H9 (cell line): ENCODE measurements around the gene KLHL2. TPM values are rescaled to one million over a fixed set of nuclear protein-coding genes. Genes with fewer than 3 reads are reported as not detected.
A peak's percentile ranks its signal among the peaks of the same experiment; 100 is the strongest.
"Not testable (repeated sequence)": the region's sequence is repeated elsewhere in the genome, so short reads cannot be mapped to it uniquely, and the experiment has no call there.

Source experiments
- DNase-seq: peaks from one replicate; pipeline ENCODE4 v3.0.0-alpha.2; 2017
- H2AFZ ChIP-seq: one replicate; pipeline ENCODE4 v1.6.1; 2013; ENCODE audit warnings: mild to moderate bottlenecking, low read length, control low read depth, moderate library complexity
- H2AK5ac ChIP-seq: 2 replicates; pipeline ENCODE4 v1.6.1; 2013; ENCODE audit warnings: low read length, control low read depth, mixed read lengths; ENCODE audit not compliant: insufficient read length
- H2BK120ac ChIP-seq: one replicate; pipeline ENCODE4 v1.6.1; 2013; ENCODE audit warnings: low read depth, mild to moderate bottlenecking, low read length, control low read depth, inconsistent platforms; ENCODE audit not compliant: poor library complexity, severe bottlenecking
- H2BK12ac ChIP-seq: 2 replicates; pipeline ENCODE4 v1.6.1; 2013; ENCODE audit warnings: low read length, control low read depth, mixed read lengths, low read depth; ENCODE audit not compliant: insufficient read length
- H2BK15ac ChIP-seq: 2 replicates; pipeline ENCODE4 v1.6.1; 2013; ENCODE audit warnings: low read depth, low read length, control low read depth
- H2BK20ac ChIP-seq: one replicate; pipeline ENCODE4 v1.6.1; 2013; ENCODE audit warnings: low read depth, mild to moderate bottlenecking, low read length, control low read depth, inconsistent platforms; ENCODE audit not compliant: poor library complexity, severe bottlenecking
- H2BK5ac ChIP-seq: 2 replicates; pipeline ENCODE4 v1.6.1; 2013; ENCODE audit warnings: low read length, control low read depth, mixed read lengths; ENCODE audit not compliant: insufficient read length
- H3K14ac ChIP-seq: 2 replicates; pipeline ENCODE4 v1.6.1; 2013; ENCODE audit warnings: low read length, control low read depth; ENCODE audit not compliant: insufficient read depth
- H3K18ac ChIP-seq: 2 replicates; pipeline ENCODE4 v1.6.1; 2013; ENCODE audit warnings: low read depth, mild to moderate bottlenecking, mixed read lengths, low read length, control low read depth; ENCODE audit not compliant: insufficient read length
- H3K23ac ChIP-seq: 2 replicates; pipeline ENCODE4 v1.6.1; 2013; ENCODE audit warnings: low read length, control low read depth, mixed read lengths, low read depth; ENCODE audit not compliant: insufficient read length
- H3K23me2 ChIP-seq: 2 replicates; pipeline ENCODE4 v1.6.1; 2013; ENCODE audit warnings: low read depth, mild to moderate bottlenecking, mixed read lengths, low read length, control low read depth; ENCODE audit not compliant: insufficient read length, poor library complexity, severe bottlenecking
- H3K27ac ChIP-seq: 2 replicates; pipeline ENCODE4 v1.5.1; 2013; ENCODE audit warnings: low read length, control low read depth, mixed read lengths, low read depth; ENCODE audit not compliant: insufficient read length
- H3K27me3 ChIP-seq: 2 replicates; pipeline ENCODE4 v1.6.1; 2013; ENCODE audit warnings: low read length, control low read depth, inconsistent platforms; ENCODE audit not compliant: insufficient read depth
- H3K4ac ChIP-seq: 2 replicates; pipeline ENCODE4 v1.6.1; 2013; ENCODE audit warnings: low read depth, mild to moderate bottlenecking, control low read depth, inconsistent platforms, low read length, moderate library complexity
- H3K4me1 ChIP-seq: 2 replicates; pipeline ENCODE4 v1.6.1; 2013; ENCODE audit warnings: low read length, control low read depth, inconsistent platforms; ENCODE audit not compliant: insufficient read depth
- H3K4me2 ChIP-seq: 2 replicates; pipeline ENCODE4 v1.6.1; 2013; ENCODE audit warnings: low read length, control low read depth, mixed read lengths; ENCODE audit not compliant: insufficient read length, insufficient read depth
- H3K56ac ChIP-seq: 2 replicates; pipeline ENCODE4 v1.6.1; 2013; ENCODE audit warnings: low read depth, mild to moderate bottlenecking, mixed read lengths, low read length, control low read depth; ENCODE audit not compliant: insufficient read length
- H3K79me1 ChIP-seq: 2 replicates; pipeline ENCODE4 v1.6.1; 2013; ENCODE audit warnings: low read depth, mild to moderate bottlenecking, moderate library complexity, low read length, control low read depth, inconsistent platforms; ENCODE audit not compliant: insufficient read depth, poor library complexity, severe bottlenecking
- H3K79me2 ChIP-seq: 2 replicates; pipeline ENCODE4 v1.6.1; 2013; ENCODE audit warnings: low read length, control low read depth, inconsistent platforms; ENCODE audit not compliant: insufficient read depth
- H3K9ac ChIP-seq: 2 replicates; pipeline ENCODE4 v1.6.1; 2013; ENCODE audit warnings: low read length, control low read depth, mixed read lengths; ENCODE audit not compliant: insufficient read length; ENCODE audit errors: extremely low read depth
- H3K9me3 ChIP-seq: one replicate; pipeline ENCODE4 v1.6.1; 2013; ENCODE audit warnings: low read depth, low read length, inconsistent platforms; ENCODE audit not compliant: control insufficient read depth
- H3T11ph ChIP-seq: one replicate; pipeline ENCODE4 v1.6.1; 2013; ENCODE audit warnings: mild to moderate bottlenecking, low read length, control low read depth, inconsistent platforms
- H4K20me1 ChIP-seq: one replicate; pipeline ENCODE4 v1.6.1; 2013; ENCODE audit not compliant: control insufficient read depth, insufficient read length, insufficient read depth
- H4K5ac ChIP-seq: 2 replicates; pipeline ENCODE4 v1.6.1; 2013; ENCODE audit warnings: low read depth, mild to moderate bottlenecking, mixed read lengths, low read length, control low read depth; ENCODE audit not compliant: insufficient read length
- H4K8ac ChIP-seq: replicated peaks from 2 replicates; pipeline ENCODE4 v1.6.1; 2013; ENCODE audit warnings: low read length, control low read depth, mixed read lengths, low read depth; ENCODE audit not compliant: insufficient read length
- H4K91ac ChIP-seq: 2 replicates; pipeline ENCODE4 v1.6.1; 2013; ENCODE audit warnings: low read depth, mild to moderate bottlenecking, moderate library complexity, mixed read lengths, low read length, control low read depth; ENCODE audit not compliant: insufficient read length
- H3K27ac Mint-ChIP-seq, 3 experiments: 2 replicates in 2 of 3; 3 replicates in 1 of 3; pipeline ENCODE4 v1.8.0; 2020 to 2021; ENCODE audit warnings: mixed read lengths in 3 of 3, mild to moderate bottlenecking in 1 of 3, moderate library complexity in 1 of 3
- H3K27me3 Mint-ChIP-seq: 2 replicates; pipeline ENCODE4 v1.8.0; 2021; ENCODE audit warnings: low read depth, mild to moderate bottlenecking, moderate library complexity, mixed read lengths
- H3K36me3 Mint-ChIP-seq, 3 experiments: 2 replicates in 2 of 3; 3 replicates in 1 of 3; pipeline ENCODE4 v1.8.0; 2020 to 2021; ENCODE audit warnings: low read depth in 3 of 3, mixed read lengths in 3 of 3; ENCODE audit not compliant: insufficient read depth in 1 of 3
- H3K4me1 Mint-ChIP-seq, 2 experiments: 2 replicates each; pipeline ENCODE4 v1.8.0; 2020; ENCODE audit warnings: mixed read lengths in 2 of 2
- H3K4me3 Mint-ChIP-seq, 2 experiments: 2 replicates in 1 of 2; 3 replicates in 1 of 2; pipeline ENCODE4 v1.8.0; 2020 to 2021; ENCODE audit warnings: mild to moderate bottlenecking in 2 of 2, mixed read lengths in 2 of 2, moderate library complexity in 1 of 2
- H3K9me3 Mint-ChIP-seq, 2 experiments: 2 replicates in 1 of 2; 3 replicates in 1 of 2; pipeline ENCODE4 v1.8.0; 2020; ENCODE audit warnings: mild to moderate bottlenecking in 2 of 2, mixed read lengths in 2 of 2, moderate library complexity in 1 of 2
- WGBS: extraction: QIAGEN DNeasy Blood & Tissue Kit; methylation state at CpG from one replicate; pipeline ENCODE4 v1.1.7; 2013; ENCODE audit warnings: missing lambda C conversion rate, low lambda C conversion rate, mixed read lengths; ENCODE audit not compliant: insufficient read length; ENCODE audit errors: extremely low coverage; 5-methylcytosine and 5-hydroxymethylcytosine counted together
- total RNA-seq: library from RNA; stranded (reverse); gene quantifications from 2 replicates; pipeline ENCODE4 v1.2.1, GENCODE V29; 2021

The KLHL2 gene
- total RNA-seq, 1 experiment from 2014 or later, result 14.3 TPM

DNA sequence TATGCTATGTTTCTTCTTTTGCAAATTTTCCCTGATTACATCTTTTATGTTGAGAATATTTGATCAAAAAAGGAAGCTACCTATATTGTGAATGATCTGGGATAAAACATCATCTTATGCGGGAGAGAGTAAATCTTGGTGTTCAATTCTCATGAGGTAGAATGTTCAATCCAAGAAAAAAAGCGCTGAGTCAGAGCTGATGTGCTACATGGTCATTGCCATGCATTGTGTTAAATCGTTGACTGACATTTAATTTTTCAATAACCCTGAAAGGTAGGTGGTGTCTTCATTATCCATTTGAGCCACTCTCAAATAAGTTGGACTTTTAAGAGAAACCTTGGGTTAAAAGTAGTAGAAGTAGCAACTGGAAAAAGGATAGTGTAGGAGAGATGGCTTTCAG, 47.4 kb downstream of the KLHL2 start:
- not testable (repeated sequence) for H2AFZ ChIP-seq, H4K8ac ChIP-seq, H3K79me1 ChIP-seq, H3K9ac ChIP-seq, H2AK5ac ChIP-seq, H2BK5ac ChIP-seq, H3K4me2 ChIP-seq, H3K27me3 ChIP-seq, H3K9me3 ChIP-seq, H3K4ac ChIP-seq, H3K9me3 Mint-ChIP-seq, H3K4me3 Mint-ChIP-seq, H2BK15ac ChIP-seq, H3T11ph ChIP-seq, H3K27ac ChIP-seq, H3K23ac ChIP-seq, H3K23me2 ChIP-seq, H3K14ac ChIP-seq, H3K4me1 Mint-ChIP-seq, H3K27ac Mint-ChIP-seq, H3K18ac ChIP-seq, H2BK120ac ChIP-seq, H4K20me1 ChIP-seq, H3K4me1 ChIP-seq, H2BK20ac ChIP-seq, H3K36me3 Mint-ChIP-seq, H3K56ac ChIP-seq, DNase-seq, H3K79me2 ChIP-seq, H2BK12ac ChIP-seq, H3K27me3 Mint-ChIP-seq, H4K91ac ChIP-seq, H4K5ac ChIP-seq
- no CpG with 5 or more reads among the region's 3 CpGs for WGBS

DNA sequence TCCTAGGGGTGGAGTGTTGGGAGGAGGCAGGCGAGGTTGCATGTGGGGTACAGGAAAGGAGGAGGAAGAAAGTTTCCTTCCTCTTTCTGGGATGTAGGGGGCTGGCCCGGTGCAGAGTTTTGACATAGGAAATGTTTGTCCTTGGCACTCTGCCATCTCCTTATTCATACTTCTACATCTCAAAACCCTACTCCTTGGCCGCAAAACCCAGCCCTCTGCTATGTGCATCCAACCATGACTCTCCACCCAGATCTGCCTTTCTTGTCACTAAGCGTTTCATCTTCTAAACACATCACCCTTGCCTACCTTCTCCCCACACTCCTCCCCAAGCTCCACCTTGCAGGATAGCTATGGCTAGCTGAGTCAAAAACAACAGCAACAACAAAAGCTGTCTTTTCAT, 48.1 kb downstream of the KLHL2 start:
- H3K4me2 ChIP-seq, H3K79me2 ChIP-seq, H3K23ac ChIP-seq, H2BK20ac ChIP-seq, H3K4me1 ChIP-seq, H3K18ac ChIP-seq, H3K9ac ChIP-seq, H3K36me3 Mint-ChIP-seq, H3K4ac ChIP-seq, H3K4me1 Mint-ChIP-seq, H2BK5ac ChIP-seq, H3K27ac ChIP-seq, H3K9me3 ChIP-seq, H4K91ac ChIP-seq, H3K27me3 Mint-ChIP-seq, H3K14ac ChIP-seq, H2BK120ac ChIP-seq, H2AFZ ChIP-seq, H4K5ac ChIP-seq, H3K56ac ChIP-seq, DNase-seq, H2BK15ac ChIP-seq, H3K9me3 Mint-ChIP-seq, H2BK12ac ChIP-seq, H4K20me1 ChIP-seq, H2AK5ac ChIP-seq, H3K4me3 Mint-ChIP-seq, H3K79me1 ChIP-seq, H4K8ac ChIP-seq, H3K27me3 ChIP-seq, H3K23me2 ChIP-seq, H3T11ph ChIP-seq: not testable (repeated sequence)
- H3K27ac Mint-ChIP-seq, result peak overlapping the region in 2 of 3 experiments; percentile 2 to 30; a peak in 2 of 7 replicates
- WGBS, result no CpG with 5 or more reads among the region's 4 CpGs
